ENCODE results near the gene AKAP5. TPM values are rescaled to one million over a fixed set of nuclear protein-coding genes. Genes with fewer than 3 reads are reported as not detected.

The AKAP5 gene
- total and polyA plus RNA-seq, 2 of the 8 experiments (the other 6 are each of a cell fraction or from before 2014, with no cell fraction given): 0.50 to 3.8 TPM

DNA sequence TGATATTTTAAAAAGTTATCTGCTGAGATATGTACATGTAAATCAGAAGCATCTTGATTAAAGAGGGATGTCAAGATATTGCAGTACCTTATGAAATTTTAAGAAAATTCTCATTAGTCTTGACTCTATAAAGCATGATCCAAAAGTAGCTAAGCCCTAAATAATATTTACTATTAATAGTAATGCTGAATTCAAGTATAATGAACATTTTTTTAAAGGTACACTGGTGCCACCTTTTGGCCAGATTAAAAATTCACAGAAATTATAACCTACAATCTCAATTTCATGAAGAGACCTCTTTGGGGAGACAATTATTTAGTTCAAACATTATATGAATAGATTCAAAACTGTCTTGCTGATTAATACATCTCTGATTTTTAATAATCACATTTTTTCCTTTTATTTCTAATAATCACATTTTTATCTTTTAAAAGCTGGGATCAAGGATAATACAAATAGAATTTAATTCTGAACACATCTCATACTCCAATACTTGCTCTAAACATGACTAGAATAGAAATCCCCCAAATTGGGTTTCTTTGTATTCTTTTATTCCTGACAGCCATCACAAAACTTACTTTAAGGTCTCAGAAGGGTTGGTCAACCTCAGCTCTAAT lies 13.4 kb downstream of the AKAP5 start:
- no peaks in the 10 kb centered on the region for H3K9me3 ChIP-seq (ENCODE audit: insufficient read depth in 2 of 2, low read depth in 1 of 2, low read length in 1 of 2)
- no peak overlapping the region for H2AFZ ChIP-seq (ENCODE audit: low read length)
- no peak overlapping the region for H3K4me3 ChIP-seq (ENCODE audit: extremely low read depth in 1 of 4, insufficient read depth in 2 of 4, low read depth in 3 of 4, low read length in 4 of 4)
- no peak overlapping the region for H2BK20ac ChIP-seq (ENCODE audit: low read length)
- no peaks in the 10 kb centered on the region for H3K79me2 ChIP-seq (ENCODE audit: control insufficient read depth in 1 of 2, insufficient read depth in 2 of 2, low read length in 2 of 2)
- no peaks in the 10 kb centered on the region for H3K36me3 ChIP-seq (ENCODE audit: control insufficient read depth in 2 of 4, insufficient read depth in 4 of 4, low read length in 3 of 4)
- ChIA-PET POLR2A (ENCODE audit: partially characterized antibody) (interaction anchor here (0.9 to 1.7 kb wide), 3 partner anchors 12 to 44 kb away, joined by 3 read pairs; no protein-coding TSS in a partner anchor), CTCF (ENCODE audit: partially characterized antibody) (interaction anchor here (1.2 to 4.6 kb wide), 15 partner anchors 9 to 328 kb away, joined by 3 to 20 read pairs (median 5); partner anchors contain the start of gene AKAP5)
- H3K23ac ChIP-seq (ENCODE audit: insufficient read length): no peak overlapping the region
- FAIRE-seq (no peak), DNase-seq (ENCODE audit: low read depth in 1 of 2, low spot score in 2 of 2) (no peak)
- no peak overlapping the region for H3K27ac ChIP-seq (ENCODE audit: low read depth, low read length)
- H3K4ac ChIP-seq (replicated peaks; ENCODE audit: insufficient read length, low read depth, low read length): no peak overlapping the region
- no peak overlapping the region for H2AK5ac ChIP-seq (ENCODE audit: low read depth, low read length)
- H3K4me2 ChIP-seq (ENCODE audit: insufficient read depth in 1 of 2, low read depth in 2 of 2, low read length in 2 of 2): no peak overlapping the region
- peaks cover 2% of the 10 kb centered on the region in 2 experiments for H4K20me1 ChIP-seq (replicated peaks in 1 of 2; ENCODE audit: control insufficient read depth in 1 of 2, insufficient read depth in 2 of 2, low read length in 2 of 2)
- H3K4me1 ChIP-seq (replicated peaks in 1 of 4; ENCODE audit: control insufficient read depth in 3 of 4, insufficient read depth in 4 of 4, low read length in 3 of 4): no peaks in the 10 kb centered on the region
- no peak overlapping the region for H2BK12ac ChIP-seq (ENCODE audit: low read depth, low read length)
- H3K14ac ChIP-seq (ENCODE audit: insufficient read length): no peak overlapping the region
- H3K27me3 ChIP-seq (replicated peaks in 1 of 4; ENCODE audit: control insufficient read depth in 3 of 4, extremely low read depth in 1 of 4, insufficient read depth in 3 of 4, low read length in 3 of 4): no peaks in the 10 kb centered on the region
- H4K5ac ChIP-seq (ENCODE audit: insufficient read length, low read depth, low read length): no peak overlapping the region
- H2BK120ac ChIP-seq (replicated peaks; ENCODE audit: low read depth, low read length): no peak overlapping the region
- H4K91ac ChIP-seq (replicated peaks; ENCODE audit: insufficient read length, low read length): no peak overlapping the region
- no peaks in the 10 kb centered on the region for H3K23me2 ChIP-seq (ENCODE audit: low read depth, low read length)
- H3K18ac ChIP-seq (ENCODE audit: extremely low read depth, low read length): no peak overlapping the region
- H4K8ac ChIP-seq (ENCODE audit: extremely low read depth, insufficient read depth, low read length): no peak overlapping the region
- H2BK5ac ChIP-seq (ENCODE audit: low read depth, low read length): no peak overlapping the region
- H3K79me1 ChIP-seq (ENCODE audit: low read depth, low read length): no peaks in the 10 kb centered on the region
- no peak overlapping the region for H3K9ac ChIP-seq (replicated peaks in 1 of 4; ENCODE audit: extremely low read depth in 1 of 4, low read depth in 3 of 4, low read length in 3 of 4)
- H3K56ac ChIP-seq (replicated peaks; ENCODE audit: insufficient read length, low read depth, low read length): no peak overlapping the region
- no peak overlapping the region for H2BK15ac ChIP-seq (ENCODE audit: low read length)
- no peak for TF ChIP-seq TAF1 (IDR thresholded peaks at IDR 0.05; ENCODE audit: low read depth, low read length)
- TF ChIP-seq TCF12 (IDR thresholded peaks at IDR 0.05; ENCODE audit: low read depth, low read length): no peak
- no peak for TF ChIP-seq GABPA (IDR thresholded peaks at IDR 0.05; ENCODE audit: borderline replicate concordance, insufficient read depth, low read length)
- no peak for TF ChIP-seq EGR1 (IDR thresholded peaks at IDR 0.05; ENCODE audit: borderline replicate concordance, low read depth, low read length)
- no peak for TF ChIP-seq YY1 (IDR thresholded peaks at IDR 0.05; ENCODE audit: low read depth, low read length)
- no peak for TF ChIP-seq POLR2AphosphoS5 (IDR thresholded peaks at IDR 0.05; ENCODE audit: low read depth, low read length)
- no peak for TF ChIP-seq BCL11A (IDR thresholded peaks at IDR 0.05; ENCODE audit: low read depth in 2 of 2, low read length in 2 of 2)
- no peak for TF ChIP-seq CHD2 (IDR thresholded peaks at IDR 0.05; ENCODE audit: low read length)
- no peak for TF ChIP-seq JUND (IDR thresholded peaks at IDR 0.05; ENCODE audit: low read length)
- TF ChIP-seq EZH2 (IDR thresholded peaks at IDR 0.05; ENCODE audit: low read depth, low read length, severe bottlenecking): no peak
- TF ChIP-seq EP300 (IDR thresholded peaks at IDR 0.05; ENCODE audit: borderline replicate concordance in 1 of 2, low read depth in 2 of 2, low read length in 2 of 2): no peak
- TF ChIP-seq CBX8 (IDR thresholded peaks at IDR 0.05; ENCODE audit: borderline replicate concordance, low read depth, low read length): no peak
- no peak for TF ChIP-seq SRF (IDR thresholded peaks at IDR 0.05; ENCODE audit: low read depth, low read length)
